Cortex of kidney (tissue), 1 donor: ENCODE data around the gene LRRC23.

ENCODE experiments used
- DNase-seq: peaks from one replicate; lab custom pipeline; 2025; lab: John Stamatoyannopoulos, UW

LRRC23 gene

DNA sequence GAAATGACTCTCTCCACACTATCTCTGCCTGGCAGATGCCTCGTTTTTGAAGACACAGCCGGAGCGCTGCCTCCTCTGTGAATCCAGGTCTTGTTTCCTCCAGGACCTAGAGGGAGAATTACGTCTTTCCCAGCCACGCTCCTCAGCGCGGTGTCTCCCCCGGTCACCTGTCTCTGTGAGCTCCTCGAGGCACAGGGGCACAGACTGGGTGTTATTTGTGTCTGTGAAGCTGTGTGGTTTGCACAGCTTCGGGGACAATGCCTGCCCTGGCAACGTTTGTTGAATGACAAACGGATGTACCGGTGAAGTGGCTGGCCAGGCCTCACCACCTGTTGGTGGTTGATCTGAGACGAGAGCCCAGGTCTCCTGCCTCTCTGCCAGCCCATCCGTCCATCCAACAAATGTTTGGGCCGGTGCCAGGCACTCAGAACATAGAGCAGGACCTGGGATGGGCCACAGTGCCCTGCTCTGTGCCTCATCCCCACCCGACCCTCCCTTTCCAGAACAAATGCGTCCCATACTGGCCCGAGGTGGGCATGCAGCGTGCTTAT, 52.6 kb downstream of the LRRC23 start:
- no peak for DNase-seq

DNA sequence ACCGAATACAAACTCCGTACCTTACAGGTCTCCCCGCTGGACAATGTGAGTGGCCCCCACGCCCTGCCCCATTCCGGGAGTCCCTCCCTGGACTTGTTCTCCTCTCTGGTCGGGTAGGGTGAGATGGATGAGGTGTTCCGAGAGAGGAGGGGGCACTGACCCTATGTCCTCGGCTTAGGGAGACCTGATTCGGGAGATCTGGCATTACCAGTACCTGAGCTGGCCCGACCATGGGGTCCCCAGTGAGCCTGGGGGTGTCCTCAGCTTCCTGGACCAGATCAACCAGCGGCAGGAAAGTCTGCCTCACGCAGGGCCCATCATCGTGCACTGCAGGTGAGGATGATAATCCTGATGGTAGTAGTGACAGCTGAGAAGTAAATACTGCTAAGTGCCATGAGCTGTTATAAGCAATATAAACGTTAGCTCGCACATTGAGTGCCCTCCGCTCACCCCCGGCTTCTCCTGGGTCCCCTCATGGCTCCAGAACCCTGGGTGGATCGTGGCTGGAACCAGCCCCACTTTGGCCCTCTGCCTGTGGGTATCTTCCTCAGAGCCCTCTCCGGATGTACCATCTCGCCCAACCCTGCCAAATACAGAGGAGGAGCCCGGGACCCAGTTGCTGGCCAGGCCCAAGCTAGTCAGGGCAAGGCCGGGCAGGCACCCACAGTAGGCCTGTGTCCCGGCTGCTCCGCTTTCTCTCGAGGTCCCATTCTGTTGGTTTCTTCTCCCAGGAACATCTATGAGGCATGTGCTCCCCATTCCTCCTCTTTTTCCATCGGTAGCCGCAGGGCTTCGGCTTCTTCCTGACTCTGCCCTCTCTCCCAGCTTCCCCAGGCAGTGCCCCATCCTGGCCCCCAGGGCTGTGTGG, 53.4 kb downstream of the LRRC23 start:
- DNase-seq, result no peak

DNA sequence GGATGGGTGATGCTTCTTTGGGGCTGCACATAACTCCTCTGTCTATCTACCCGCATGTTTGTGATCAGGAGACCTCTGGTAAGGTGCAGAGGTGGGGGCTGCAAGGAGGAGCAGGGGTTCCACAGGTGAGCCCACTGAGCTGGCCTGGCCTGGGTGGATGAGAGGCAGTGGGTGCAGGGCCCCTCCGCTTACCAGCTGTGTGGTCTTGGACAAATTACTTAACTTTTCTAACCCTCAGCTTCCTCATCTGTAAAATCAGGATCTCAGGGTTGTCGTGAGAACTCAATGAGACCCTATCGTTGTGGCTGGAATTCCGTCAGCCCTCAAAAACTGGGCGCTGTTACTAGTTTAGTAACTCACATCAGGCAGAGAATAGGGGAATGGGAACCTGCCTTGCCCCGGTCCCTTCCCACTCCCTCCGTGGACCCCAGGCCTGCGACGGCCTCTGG, 54.0 kb downstream of the LRRC23 start:
- DNase-seq, result no peak

DNA sequence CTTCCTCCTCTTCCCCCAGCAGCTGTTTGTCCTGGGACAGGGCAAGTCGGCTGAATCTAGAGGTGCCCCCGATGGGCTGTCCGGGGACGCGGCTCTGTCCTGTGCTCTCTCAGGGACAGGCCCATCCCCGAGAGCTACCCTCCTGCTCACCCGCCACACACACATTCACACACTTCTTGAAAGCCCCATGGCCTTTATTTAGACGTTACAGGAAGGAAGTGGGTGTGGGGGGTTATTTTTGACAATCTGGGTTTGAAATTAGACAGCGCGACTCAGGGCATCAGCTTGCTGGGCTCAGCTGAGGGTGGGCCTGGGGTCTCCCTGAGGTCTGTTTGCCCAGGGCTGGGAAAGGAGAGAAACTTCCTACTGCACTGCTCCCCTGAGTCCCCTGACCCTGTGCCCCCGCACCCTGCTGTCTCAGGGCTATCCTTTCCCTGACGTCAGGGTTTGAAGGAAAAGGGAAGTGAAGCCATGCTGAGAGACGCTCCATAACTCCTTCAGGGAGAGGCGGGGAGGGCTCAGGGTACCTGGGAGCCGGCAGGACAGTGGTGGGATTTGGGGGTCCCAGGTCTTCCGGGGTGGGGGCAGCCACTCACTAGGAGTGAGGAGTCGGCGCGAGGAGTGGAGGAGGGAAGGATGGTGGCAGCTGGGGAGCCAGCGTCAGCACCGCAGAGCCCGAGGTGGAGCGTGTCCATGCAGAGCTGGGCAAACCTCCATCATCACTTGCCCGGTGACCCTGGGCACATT, 54.6 kb downstream of the LRRC23 start:
- no peak for DNase-seq

DNA sequence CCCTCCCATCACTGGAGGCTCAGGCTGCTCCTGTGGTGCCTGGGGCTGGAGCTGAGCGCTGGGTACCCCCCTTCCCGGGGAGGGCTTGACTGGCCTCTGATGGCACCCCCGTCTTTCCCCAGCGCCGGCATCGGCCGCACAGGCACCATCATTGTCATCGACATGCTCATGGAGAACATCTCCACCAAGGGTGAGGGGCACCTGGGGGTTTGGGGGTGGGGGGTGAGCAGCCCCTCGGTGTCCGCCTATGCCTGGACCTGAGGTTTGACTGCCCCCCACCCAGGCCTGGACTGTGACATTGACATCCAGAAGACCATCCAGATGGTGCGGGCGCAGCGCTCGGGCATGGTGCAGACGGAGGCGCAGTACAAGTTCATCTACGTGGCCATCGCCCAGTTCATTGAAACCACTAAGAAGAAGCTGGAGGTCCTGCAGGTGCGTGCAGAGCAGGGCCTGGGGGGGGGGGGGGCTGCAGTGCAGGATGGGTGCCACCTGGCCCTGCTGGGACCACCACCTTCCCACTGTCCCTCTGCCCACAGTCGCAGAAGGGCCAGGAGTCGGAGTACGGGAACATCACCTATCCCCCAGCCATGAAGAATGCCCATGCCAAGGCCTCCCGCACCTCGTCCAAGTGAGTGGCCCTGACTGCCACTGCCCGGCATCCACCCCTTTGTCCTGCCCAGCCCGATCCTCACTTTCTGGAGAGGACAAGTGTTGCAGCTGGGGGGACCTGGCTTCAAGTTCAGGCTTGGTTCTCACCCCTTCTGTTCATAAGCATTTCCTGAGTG, 55.4 kb downstream of the LRRC23 start:
- DNase-seq, result no peak

DNA sequence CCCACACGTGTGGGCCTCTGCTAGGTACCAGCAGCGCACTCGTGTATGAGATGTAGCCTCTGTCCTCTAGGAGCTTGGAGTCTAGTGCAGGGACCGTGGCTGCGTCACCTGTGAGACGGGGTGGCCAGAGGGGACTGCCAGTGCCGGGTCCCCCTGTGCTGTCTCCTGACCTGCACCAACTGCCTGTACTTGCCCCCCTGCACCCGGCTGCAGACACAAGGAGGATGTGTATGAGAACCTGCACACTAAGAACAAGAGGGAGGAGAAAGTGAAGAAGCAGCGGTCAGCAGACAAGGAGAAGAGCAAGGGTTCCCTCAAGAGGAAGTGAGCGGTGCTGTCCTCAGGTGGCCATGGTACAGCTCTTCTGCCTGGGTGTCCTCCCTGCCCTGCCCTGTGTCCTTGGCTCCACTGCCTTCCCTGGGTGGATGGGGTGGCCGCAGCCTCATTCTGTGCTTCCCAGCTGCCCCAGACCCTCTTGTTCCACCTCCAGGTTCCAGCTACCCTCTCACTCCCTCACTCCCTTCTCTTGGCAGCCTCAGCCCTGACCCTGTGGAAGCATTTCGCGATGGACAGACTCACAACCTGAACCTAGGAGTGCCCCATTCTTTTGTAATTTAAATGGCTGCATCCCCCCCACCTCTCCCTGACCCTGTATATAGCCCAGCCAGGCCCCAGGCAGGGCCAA, 56.1 kb downstream of the LRRC23 start:
- DNase-seq, result no peak

DNA sequence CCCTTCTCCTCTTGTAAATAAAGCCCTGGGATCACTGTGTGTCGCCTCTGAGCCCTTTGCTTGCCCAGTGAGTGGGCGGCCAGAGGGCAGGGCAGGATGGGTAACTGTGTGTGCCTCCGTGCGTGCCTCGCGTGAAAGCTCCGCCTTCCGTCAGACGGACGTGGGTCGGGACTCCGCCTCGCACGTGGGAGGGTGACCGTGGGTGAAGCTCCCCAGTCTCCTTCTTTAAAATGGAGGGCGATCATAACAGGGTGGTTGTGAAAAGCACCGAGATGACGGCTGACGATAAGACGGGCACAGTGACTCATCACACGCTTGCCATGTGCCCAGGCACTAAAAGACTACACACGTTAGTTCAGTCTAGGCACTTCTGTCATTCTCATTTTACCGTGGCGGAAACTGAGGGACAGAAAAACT, 56.7 kb downstream of the LRRC23 start:
- no peak for DNase-seq

DNA sequence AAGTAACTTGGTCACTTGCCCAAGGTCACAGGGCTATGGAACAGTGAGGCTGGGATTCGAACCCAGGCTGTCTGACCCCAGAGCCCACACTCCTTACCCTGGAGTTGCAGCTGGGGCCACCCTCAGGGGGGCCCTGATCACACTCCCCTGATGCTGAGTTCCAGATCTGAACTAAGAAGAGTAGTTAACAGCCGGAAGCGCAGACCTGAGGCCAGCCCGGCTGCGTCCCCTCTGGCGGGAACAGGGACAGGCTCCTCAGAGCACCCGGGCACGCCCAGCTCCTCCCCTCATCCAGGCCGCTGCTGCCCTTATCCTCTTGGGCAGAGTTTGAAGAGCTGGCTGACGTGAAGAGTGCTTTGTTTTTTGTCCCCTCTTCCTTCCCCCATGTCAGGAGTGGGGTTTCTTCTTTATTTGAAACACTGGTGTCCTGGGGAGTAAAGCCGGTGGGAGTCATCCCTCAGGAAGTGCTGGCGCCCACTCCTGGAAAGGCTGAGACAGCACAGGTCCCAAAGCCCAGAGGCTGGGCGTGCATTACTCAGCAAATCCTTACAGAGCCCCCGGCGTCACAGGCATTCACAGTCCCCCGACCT, 57.2 kb downstream of the LRRC23 start:
- DNase-seq, result no peak

DNA sequence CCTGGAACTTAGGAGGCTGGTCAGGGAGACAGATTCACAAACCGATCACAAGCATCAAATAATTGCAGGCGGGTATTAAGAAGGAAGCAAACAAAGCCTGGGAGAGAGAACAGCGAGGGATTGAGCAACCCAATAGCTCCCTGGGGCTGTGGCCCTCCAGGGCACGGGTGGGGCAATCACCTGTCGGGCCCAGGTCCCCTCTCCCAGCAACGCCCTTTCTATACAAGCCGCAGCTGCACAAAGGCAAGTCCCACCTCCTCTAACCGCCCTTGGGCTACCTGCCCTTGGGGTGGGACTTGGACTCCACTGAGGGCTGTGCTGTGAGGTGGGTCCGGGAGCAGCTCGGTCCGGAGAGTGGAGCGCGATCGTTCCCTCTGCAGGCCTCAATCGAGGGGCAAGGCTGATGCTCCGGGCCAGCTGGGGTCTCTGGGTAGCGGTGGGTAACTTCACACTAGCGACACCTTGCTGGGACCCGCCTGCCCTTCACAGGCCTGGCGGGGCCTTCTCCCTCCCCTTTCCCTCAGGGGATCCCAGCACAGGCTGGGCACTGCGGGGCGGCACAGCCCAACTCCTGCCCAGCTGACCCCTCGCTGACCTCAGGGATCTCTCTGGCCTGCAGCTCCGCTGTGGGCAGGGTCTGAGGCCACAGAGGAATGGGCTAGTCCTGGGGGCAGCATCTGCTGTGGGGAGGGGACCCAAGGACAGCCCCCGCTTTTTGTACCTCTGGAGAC, 57.8 kb downstream of the LRRC23 start:
- no peak for DNase-seq

DNA sequence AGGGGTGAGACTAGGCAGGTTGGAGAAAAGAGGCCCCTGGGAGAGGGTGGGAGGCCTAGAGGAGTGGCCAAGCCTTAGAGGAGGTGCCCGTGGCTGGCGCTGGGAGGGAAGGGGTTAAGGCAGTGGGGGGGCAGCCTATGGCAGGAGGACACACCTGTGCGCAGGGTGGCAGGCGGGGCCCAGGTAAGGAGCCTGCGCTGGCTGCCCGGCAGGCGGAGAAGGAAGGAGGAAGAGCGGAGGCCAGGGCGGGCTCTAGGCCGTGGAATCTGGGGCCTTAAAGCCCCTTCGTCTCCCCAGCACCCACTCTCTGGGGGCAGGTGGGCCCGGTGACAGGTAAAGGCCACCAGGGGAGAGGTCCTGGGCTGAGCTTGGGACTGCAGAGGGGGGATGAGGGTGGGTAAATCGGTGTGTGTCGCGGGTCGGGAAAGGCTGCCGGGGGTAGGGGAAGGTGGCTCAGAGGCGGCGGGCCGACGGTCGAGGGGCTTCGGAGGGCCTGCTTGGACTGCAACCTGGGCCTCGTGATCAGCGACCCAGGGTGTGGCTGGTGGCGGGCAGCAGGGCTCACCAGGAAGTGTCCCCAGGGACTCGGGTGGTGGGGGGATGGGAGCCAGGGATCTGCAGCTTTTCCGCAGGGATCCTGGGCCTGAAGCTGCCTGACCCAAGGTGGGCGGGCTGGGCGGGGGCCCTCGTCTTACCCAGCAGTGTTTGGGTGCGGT, 58.6 kb downstream of the LRRC23 start:
- no peak for DNase-seq
